B cell (primary cell): ENCODE results near the gene GTF3C2. TPM values are rescaled to one million over a fixed set of nuclear protein-coding genes. Genes with fewer than 3 reads are reported as not detected.

Source experiments
- ATAC-seq: fragments of 200-7000 bp; cut with Tn5 transposase; one replicate; pipeline ENCODE4 v1.10.0; 2021; ENCODE audit warnings: low read depth, mild to moderate bottlenecking, moderate number of reproducible peaks, moderate library complexity
- CTCF ChIA-PET: fragments of 350-600 bp; sonication (Branson Sonifier 250); formaldehyde crosslinking; loops from one replicate; lab custom pipeline; 2021; ENCODE audit warnings: antibody characterized with exemption, inconsistent platforms; lab: Charles Lee
- POLR2A ChIA-PET: fragments of 350-600 bp; sonication (Branson Sonifier 250); formaldehyde crosslinking; loops from one replicate; lab custom pipeline; 2021; ENCODE audit warnings: antibody characterized with exemption; lab: Charles Lee
- DNase-seq: peaks from one replicate; pipeline ENCODE4 v3.0.0; 2013
- H2AFZ ChIP-seq: 2 replicates; pipeline ENCODE4 v1.6.1; 2012; ENCODE audit warnings: mild to moderate bottlenecking, low read depth, low read length; ENCODE audit not compliant: insufficient read depth, poor library complexity, severe bottlenecking
- H3K27ac ChIP-seq, 2 donors: 1 replicate in 1 of 2; 2 replicates in 1 of 2; pipeline ENCODE4 v1.5.1; 2012 to 2013; ENCODE audit warnings: low read length in 2 of 2, mild to moderate bottlenecking in 2 of 2, moderate library complexity in 1 of 2
- H3K27me3 ChIP-seq, 4 experiments: fragments of 200-600 bp in 1 of 4; sonication (generic) in 1 of 4; replicated peaks in 1 of 4; 1 replicate in 2 of 4; 2 replicates in 2 of 4; pipeline versions ENCODE4 v1.6.1 to v1.7.0; 2013 to 2016; ENCODE audit warnings: low read length in 3 of 4, mild to moderate bottlenecking in 2 of 4, mixed read lengths in 1 of 4, moderate library complexity in 1 of 4; ENCODE audit not compliant: insufficient read depth in 4 of 4, control insufficient read depth in 3 of 4; ENCODE audit errors: control extremely low read depth in 1 of 4
- H3K36me3 ChIP-seq, 2 experiments: replicated peaks in 1 of 2; 1 replicate in 1 of 2; 2 replicates in 1 of 2; pipeline versions ENCODE4 v1.6.1 to v1.7.1; 2013; ENCODE audit warnings: low read length in 1 of 2; ENCODE audit not compliant: insufficient read depth in 2 of 2, control insufficient read depth in 1 of 2; ENCODE audit errors: control extremely low read depth in 1 of 2, extremely low read depth in 1 of 2
- H3K4me1 ChIP-seq, 2 donors: fragments of 200-600 bp in 1 of 2; sonication (generic) in 1 of 2; 1 replicate in 1 of 2; 2 replicates in 1 of 2; pipeline versions ENCODE4 v1.5.1 to v1.6.1; 2013 to 2017; ENCODE audit warnings: low read length in 2 of 2; ENCODE audit not compliant: control insufficient read depth in 2 of 2, insufficient read depth in 2 of 2
- H3K4me2 ChIP-seq: replicated peaks from 2 replicates; pipeline ENCODE3; 2012; ENCODE audit warnings: mild to moderate bottlenecking, low read depth, low read length; ENCODE audit not compliant: poor library complexity, severe bottlenecking
- H3K4me3 ChIP-seq, 5 experiments: fragments of 200-600 bp in 1 of 5; sonication (generic) in 1 of 5; 1 replicate in 3 of 5; 2 replicates in 2 of 5; pipeline versions ENCODE4 v1.5.1 to v1.7.0; 2011 to 2016; ENCODE audit warnings: low read length in 4 of 5, mild to moderate bottlenecking in 4 of 5, low read depth in 2 of 5, control low read depth in 1 of 5, moderate library complexity in 1 of 5; ENCODE audit not compliant: insufficient read depth in 1 of 5; ENCODE audit errors: control extremely low read depth in 1 of 5, extremely low read depth in 1 of 5
- H3K79me2 ChIP-seq: fragments of 200-600 bp; sonication (generic); one replicate; pipeline ENCODE4 v1.6.0; 2016; ENCODE audit warnings: low read length; ENCODE audit not compliant: control insufficient read depth, insufficient read depth
- H3K9ac ChIP-seq: fragments of 200-600 bp; sonication (generic); 2 replicates; pipeline ENCODE4 v1.6.1; 2017; ENCODE audit warnings: mild to moderate bottlenecking, low read length, moderate library complexity
- H3K9me3 ChIP-seq, 3 donors: one replicate each; pipeline versions ENCODE4 v1.6.1 to v1.7.1; 2013; ENCODE audit warnings: low read length in 2 of 3; ENCODE audit not compliant: control insufficient read depth in 2 of 3, insufficient read depth in 1 of 3; ENCODE audit errors: control extremely low read depth in 1 of 3
- H4K20me1 ChIP-seq: 2 replicates; pipeline ENCODE4 v1.6.0; 2012; ENCODE audit warnings: mild to moderate bottlenecking, low read length; ENCODE audit not compliant: insufficient read depth, control insufficient read depth, poor library complexity, severe bottlenecking
- H3K27ac Mint-ChIP-seq: one replicate; pipeline ENCODE4 v1.8.0; 2021; ENCODE audit warnings: mixed read lengths
- H3K27me3 Mint-ChIP-seq: one replicate; pipeline ENCODE4 v1.8.0; 2021; ENCODE audit warnings: mixed read lengths
- H3K4me1 Mint-ChIP-seq: one replicate; pipeline ENCODE4 v1.8.0; 2021; ENCODE audit warnings: mixed read lengths
- H3K4me3 Mint-ChIP-seq: one replicate; pipeline ENCODE4 v1.8.0; 2021; ENCODE audit warnings: mixed read lengths
- H3K9me3 Mint-ChIP-seq: one replicate; pipeline ENCODE4 v1.8.0; 2022; ENCODE audit warnings: mixed read lengths; ENCODE audit not compliant: insufficient read depth
- EZH2 ChIP-seq: IDR thresholded peaks from 2 replicates; pipeline ENCODE4 v1.6.1; 2012; ENCODE audit warnings: borderline replicate concordance, low read depth, mild to moderate bottlenecking, moderate library complexity, low read length; ENCODE audit not compliant: insufficient read depth, poor library complexity, severe bottlenecking
- WGBS: methylation state at CpG from one replicate; pipeline ENCODE4 v1.1.5; 2013; ENCODE audit warnings: missing lambda C conversion rate; ENCODE audit not compliant: insufficient coverage; 5-methylcytosine and 5-hydroxymethylcytosine counted together
- intact Hi-C: fragments of 100-400 bp; cut with micrococcal nuclease; formaldehyde crosslinking; loops from one replicate; pipeline ENCODE4 v1.10.0; 2022
- polyA plus RNA-seq: library from polyadenylated mRNA; depleted of rRNA; stranded (reverse); fragments of >200 nt; gene quantifications from 2 replicates; pipeline ENCODE4 v1.2.3, GENCODE V29; 2012
- total RNA-seq, 2 donors: library from RNA; stranded (reverse); fragments of 120-200 nt in 1 of 2; gene quantifications; 1 replicate in 1 of 2; 2 replicates in 1 of 2; pipeline versions ENCODE4 v1.2.3 to v1.2.4, GENCODE V29; 2013 to 2022
- TF ChIP-seq, protein P1 (sequence below): fragments of 200-600 bp; IDR thresholded peaks from one replicate; pipeline ENCODE4 v1.8.0; 2022; ENCODE audit warnings: antibody characterized with exemption, mild to moderate bottlenecking

The GTF3C2 gene
- total and polyA plus RNA-seq, 2 donors (not counting 1 experiment from before 2014, with no cell fraction given) = 84.8 to 121 TPM

DNA sequence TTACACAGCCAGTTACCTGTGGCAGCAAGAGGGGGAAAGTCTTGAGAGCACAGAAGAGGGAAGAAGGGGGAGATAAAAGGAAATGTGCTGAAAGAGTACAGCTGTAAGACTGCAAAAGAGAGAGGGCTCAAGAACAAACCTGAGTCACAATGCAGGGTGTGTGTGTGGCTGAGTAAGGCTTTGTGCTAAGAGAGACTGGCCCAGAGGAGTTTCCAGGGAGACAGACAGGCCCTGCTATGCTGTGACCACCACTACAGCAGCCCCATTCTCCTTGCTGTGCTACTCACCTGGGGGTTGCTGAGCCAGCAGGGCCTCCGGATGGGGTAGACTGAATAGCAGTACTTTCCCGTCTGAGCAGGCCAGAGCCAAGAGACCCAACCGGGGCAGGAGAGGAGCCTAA, 21.3 kb downstream of the GTF3C2 start:
- intact Hi-C loops = no loop called here
- no peak overlapping the region for H2AFZ ChIP-seq
- no peak for ATAC-seq
- no peaks in the 10 kb centered on the region for H3K4me1 Mint-ChIP-seq
- no peak for TF ChIP-seq EZH2
- TF ChIP-seq, protein P1, sequence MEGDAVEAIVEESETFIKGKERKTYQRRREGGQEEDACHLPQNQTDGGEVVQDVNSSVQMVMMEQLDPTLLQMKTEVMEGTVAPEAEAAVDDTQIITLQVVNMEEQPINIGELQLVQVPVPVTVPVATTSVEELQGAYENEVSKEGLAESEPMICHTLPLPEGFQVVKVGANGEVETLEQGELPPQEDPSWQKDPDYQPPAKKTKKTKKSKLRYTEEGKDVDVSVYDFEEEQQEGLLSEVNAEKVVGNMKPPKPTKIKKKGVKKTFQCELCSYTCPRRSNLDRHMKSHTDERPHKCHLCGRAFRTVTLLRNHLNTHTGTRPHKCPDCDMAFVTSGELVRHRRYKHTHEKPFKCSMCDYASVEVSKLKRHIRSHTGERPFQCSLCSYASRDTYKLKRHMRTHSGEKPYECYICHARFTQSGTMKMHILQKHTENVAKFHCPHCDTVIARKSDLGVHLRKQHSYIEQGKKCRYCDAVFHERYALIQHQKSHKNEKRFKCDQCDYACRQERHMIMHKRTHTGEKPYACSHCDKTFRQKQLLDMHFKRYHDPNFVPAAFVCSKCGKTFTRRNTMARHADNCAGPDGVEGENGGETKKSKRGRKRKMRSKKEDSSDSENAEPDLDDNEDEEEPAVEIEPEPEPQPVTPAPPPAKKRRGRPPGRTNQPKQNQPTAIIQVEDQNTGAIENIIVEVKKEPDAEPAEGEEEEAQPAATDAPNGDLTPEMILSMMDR = no peak
- no peak for DNase-seq
- H3K27me3 Mint-ChIP-seq = no peaks in the 10 kb centered on the region
- no peaks in the 10 kb centered on the region for H3K9me3 ChIP-seq
- H3K9me3 Mint-ChIP-seq = no peaks in the 10 kb centered on the region
- no peak overlapping the region for H3K9ac ChIP-seq
- no peaks in the 10 kb centered on the region for H3K4me1 ChIP-seq
- H3K4me2 ChIP-seq = no peak overlapping the region
- peaks cover 20 to 52% of the 10 kb centered on the region in 2 experiments for H3K36me3 ChIP-seq
- no peak overlapping the region for H3K27ac ChIP-seq
- no peak overlapping the region for H3K4me3 Mint-ChIP-seq
- H3K27me3 ChIP-seq = no peaks in the 10 kb centered on the region
- H3K79me2 ChIP-seq = no peaks in the 10 kb centered on the region
- no peaks in the 10 kb centered on the region for H4K20me1 ChIP-seq
- WGBS = no CpG with 5 or more reads among the region's 3 CpGs
- no peak overlapping the region for H3K27ac Mint-ChIP-seq
- ChIA-PET CTCF (no interaction called here), POLR2A (no interaction called here)
- H3K4me3 ChIP-seq = no peak overlapping the region

DNA sequence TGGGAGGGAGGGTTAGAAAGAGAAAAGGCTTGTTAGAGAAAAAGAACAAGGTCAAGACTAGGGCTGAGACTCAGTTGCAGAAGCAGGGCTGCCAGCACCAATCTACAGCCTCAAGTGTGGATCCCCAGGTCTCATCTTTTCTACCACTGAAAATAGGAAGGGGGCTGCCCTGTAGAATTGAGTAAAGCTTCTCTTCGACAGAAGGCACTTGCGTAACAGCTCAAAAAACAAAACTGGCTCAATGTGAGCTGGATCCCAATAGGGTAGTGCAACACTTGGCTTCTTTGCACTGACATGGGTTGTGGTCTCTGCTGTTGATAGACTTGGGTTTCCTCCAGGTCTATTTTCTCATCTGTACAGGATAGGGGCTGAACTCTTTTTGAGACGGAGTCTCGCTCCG, 31.8 kb downstream of the GTF3C2 start:
- no peak overlapping the region for H3K9ac ChIP-seq

More for the DNA sequence above, 31.8 kb downstream of the GTF3C2 start:
- no peak overlapping the region for H3K4me3 ChIP-seq
- no peak overlapping the region for H3K4me2 ChIP-seq
- Mint-ChIP-seq H3K4me3 (peak overlapping the region; percentile 99), H3K27ac (peak overlapping the region; percentile 47), H3K27me3 (no peaks in the 10 kb centered on the region), H3K4me1 (peaks cover 27% of the 10 kb centered on the region), H3K9me3 (no peaks in the 10 kb centered on the region)
- peaks cover 37% of the 10 kb centered on the region for H3K79me2 ChIP-seq
- ChIA-PET CTCF (interaction anchor here (0.6 to 3.7 kb wide), 2 partner anchors 21 to 155 kb away, joined by 3 to 24 read pairs; no protein-coding TSS in a partner anchor), POLR2A (no interaction called here)
- no peak for TF ChIP-seq EZH2
- TF ChIP-seq, protein P1 = no peak
- ATAC-seq (no peak), DNase-seq (no peak)
- H3K4me1 ChIP-seq = peaks cover 12 to 20% of the 10 kb centered on the region in 2 donors
- H4K20me1 ChIP-seq = no peaks in the 10 kb centered on the region
- H3K9me3 ChIP-seq = no peaks in the 10 kb centered on the region
- no peak overlapping the region for H2AFZ ChIP-seq
- intact Hi-C loops = loop anchor here (5.0 kb wide), 1 partner anchor 1068 kb away; the partner anchor contains the start of gene FOSL2
- no peaks in the 10 kb centered on the region for H3K27me3 ChIP-seq
- H3K36me3 ChIP-seq = peaks cover 8 to 36% of the 10 kb centered on the region in 2 experiments
- 89% methylated on average over 5 of the region's 5 CpGs for WGBS
- H3K27ac ChIP-seq = no peak overlapping the region
